SJSA1 (cell line): Measurements from ENCODE around the gene MAP3K12. TPM values are rescaled to one million over a fixed set of nuclear protein-coding genes. Genes with fewer than 3 reads are reported as not detected.
"Not testable (repeated sequence)": the region's sequence is repeated elsewhere in the genome, so short reads cannot be mapped to it uniquely, and the experiment has no call there.

ENCODE experiments used
- DNase-seq, 2 experiments: peaks; one replicate each; pipeline ENCODE4 v3.0.0-alpha.2; 2015 to 2020; ENCODE audit warnings: low spot score in 2 of 2, low read depth in 1 of 2
- H3K27ac ChIP-seq: fragments of 250-450 bp; sonication (Bioruptor Pico); 2 replicates; pipeline ENCODE4 v1.5.1; 2020; ENCODE audit warnings: mild to moderate bottlenecking, moderate library complexity
- H3K27me3 ChIP-seq: fragments of 250-450 bp; sonication (Bioruptor Pico); replicated peaks from 2 replicates; pipeline ENCODE4 v1.5.1; 2020; ENCODE audit warnings: mild to moderate bottlenecking, moderate library complexity
- H3K36me3 ChIP-seq: fragments of 250-450 bp; sonication (Bioruptor Pico); 2 replicates; pipeline ENCODE4 v1.5.1; 2020; ENCODE audit warnings: mild to moderate bottlenecking
- H3K4me1 ChIP-seq: fragments of 250-450 bp; sonication (Bioruptor Pico); replicated peaks from 2 replicates; pipeline ENCODE4 v1.6.1; 2021; ENCODE audit warnings: mild to moderate bottlenecking
- H3K4me3 ChIP-seq: fragments of 250-450 bp; sonication (Bioruptor Pico); 2 replicates; pipeline ENCODE4 v1.5.1; 2020; ENCODE audit warnings: mild to moderate bottlenecking
- H3K9me3 ChIP-seq: fragments of 250-450 bp; sonication (Bioruptor Pico); replicated peaks from 2 replicates; pipeline ENCODE4 v1.5.1; 2020; ENCODE audit warnings: mild to moderate bottlenecking
- total RNA-seq: library from RNA; depleted of rRNA; stranded (reverse); fragments of >200 nt; shearing (Covaris generic); gene quantifications from 2 replicates; pipeline ENCODE4 v1.2.3, GENCODE V29; 2014

The MAP3K12 gene
- total RNA-seq, 1 experiment from 2014 or later, result 6.7 TPM

DNA sequence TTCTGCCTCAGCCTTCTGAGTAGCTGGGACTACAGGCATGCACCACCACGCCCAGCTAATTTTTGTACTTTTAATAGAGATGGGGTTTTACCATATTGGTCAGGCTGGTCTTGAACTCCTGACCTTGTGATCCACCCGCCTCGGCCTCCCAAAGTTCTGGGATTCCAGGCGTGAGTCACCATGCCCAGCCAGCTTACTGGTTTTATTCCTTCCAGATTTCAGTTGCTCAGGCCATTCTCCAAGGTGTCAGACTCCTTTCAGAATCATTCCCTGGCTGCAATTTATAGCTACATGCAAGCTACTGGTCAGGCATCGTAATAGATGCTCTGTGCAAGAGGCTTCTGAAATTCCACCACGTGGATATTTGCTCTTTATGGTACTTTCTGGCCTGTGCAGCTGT lies 17.8 kb downstream of the MAP3K12 start:
- not testable (repeated sequence) for H3K4me3 ChIP-seq, H3K27ac ChIP-seq, H3K27me3 ChIP-seq, H3K9me3 ChIP-seq, DNase-seq, H3K4me1 ChIP-seq
- H3K36me3 ChIP-seq, result peaks cover 93% of the 10 kb centered on the region

DNA sequence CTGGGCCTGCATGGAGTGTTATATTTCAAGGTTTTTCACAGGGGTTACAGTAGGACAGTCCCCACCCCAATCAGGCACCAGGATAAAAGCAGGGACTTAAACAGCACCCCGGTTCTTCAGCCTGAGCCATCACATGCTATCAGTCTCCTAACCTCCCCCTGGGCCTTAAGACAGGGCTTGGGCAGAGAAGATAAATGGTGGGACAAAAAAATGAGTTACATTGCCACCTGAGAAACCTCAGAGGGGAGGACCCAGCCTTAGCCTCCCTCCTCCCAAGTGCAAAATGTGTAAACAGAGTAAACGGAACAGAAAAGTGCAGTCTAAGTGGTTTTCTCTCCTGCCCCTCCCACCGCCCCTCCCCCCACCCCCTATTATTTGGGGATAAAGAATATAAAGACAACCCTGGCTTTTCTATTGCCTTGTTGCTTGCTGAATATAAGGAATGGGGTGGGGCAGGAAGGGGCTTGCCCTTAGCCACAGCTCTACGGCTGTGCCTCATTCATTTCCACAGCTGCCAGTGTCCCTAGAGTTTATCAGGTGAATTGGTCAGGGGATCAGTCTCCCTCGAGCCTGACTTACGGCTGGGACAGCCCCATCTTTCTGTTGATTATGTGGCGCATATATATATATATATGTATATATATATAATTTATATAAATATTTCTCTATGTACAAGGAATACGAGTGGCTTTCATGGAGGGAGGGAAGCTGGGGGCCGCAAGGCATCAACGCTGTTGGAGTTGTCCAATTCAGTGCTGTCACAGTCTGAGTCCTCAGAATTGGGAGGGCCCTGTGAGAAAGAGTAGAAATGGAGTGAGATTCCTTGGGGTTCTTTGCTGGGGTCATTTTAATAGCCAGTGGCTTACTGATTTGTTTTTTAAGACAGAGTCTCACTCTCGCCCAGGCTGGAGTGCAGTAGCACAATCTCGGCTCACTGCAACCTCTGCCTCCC lies 18.5 kb downstream of the MAP3K12 start:
- Histone ChIP-seq H3K27me3 (no peaks in the 10 kb centered on the region), H3K36me3 (peaks cover 94% of the 10 kb centered on the region)

DNA sequence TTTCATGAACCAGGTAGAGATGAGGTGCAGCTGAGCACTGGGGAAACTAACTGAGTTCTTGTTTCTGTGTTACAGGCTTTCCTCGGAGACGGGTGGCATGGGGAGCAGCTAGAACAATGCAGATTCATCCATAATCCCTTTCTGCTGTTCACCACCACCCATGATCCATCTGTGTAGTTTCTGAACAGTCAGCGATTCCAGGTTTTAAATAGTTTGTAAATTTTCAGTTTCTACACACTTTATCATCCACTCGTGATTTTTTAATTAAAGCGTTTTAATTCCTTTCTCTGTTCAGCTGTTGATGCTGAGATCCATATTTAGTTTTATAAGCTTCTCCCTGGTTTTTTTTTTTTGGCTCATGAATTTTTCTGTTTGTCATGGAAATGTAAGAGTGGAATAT lies 19.9 kb downstream of the MAP3K12 start:
- Histone ChIP-seq H3K27ac (no peak overlapping the region), H3K9me3 (no peaks in the 10 kb centered on the region), H3K4me1 (peaks cover 9% of the 10 kb centered on the region; the same call in 1 of the 2 replicates), H3K27me3 (no peaks in the 10 kb centered on the region), H3K36me3 (peaks cover 94% of the 10 kb centered on the region), H3K4me3 (no peak overlapping the region)
- no peak for DNase-seq

More for the DNA sequence above, 18.5 kb downstream of the MAP3K12 start:
- H3K9me3 ChIP-seq, result no peaks in the 10 kb centered on the region
- no peak overlapping the region for H3K4me3 ChIP-seq
- H3K4me1 ChIP-seq, result peaks cover 9% of the 10 kb centered on the region; the same call in 1 of the 2 replicates
- DNase-seq, result no peak
- H3K27ac ChIP-seq, result no peak overlapping the region

DNA sequence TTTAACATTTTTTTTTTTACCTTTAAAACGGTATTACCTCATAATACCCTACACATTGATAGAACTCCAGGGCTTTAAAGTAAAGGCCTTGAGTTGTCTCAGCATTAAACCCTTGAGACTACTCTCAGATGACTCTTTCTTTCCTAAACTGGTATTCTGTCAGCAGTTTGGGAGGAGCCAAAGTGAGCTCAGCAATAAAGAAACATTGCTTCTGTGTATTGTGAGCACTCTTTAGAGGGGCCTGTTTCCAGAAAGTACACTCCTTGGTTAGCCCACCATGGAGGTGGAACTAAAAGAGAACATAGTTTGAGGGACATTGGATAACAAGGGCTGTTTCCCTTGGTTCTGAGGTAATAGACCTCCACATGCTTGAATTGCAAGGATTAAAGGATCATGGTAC lies 20.4 kb downstream of the MAP3K12 start:
- peaks cover 94% of the 10 kb centered on the region for H3K36me3 ChIP-seq

DNA sequence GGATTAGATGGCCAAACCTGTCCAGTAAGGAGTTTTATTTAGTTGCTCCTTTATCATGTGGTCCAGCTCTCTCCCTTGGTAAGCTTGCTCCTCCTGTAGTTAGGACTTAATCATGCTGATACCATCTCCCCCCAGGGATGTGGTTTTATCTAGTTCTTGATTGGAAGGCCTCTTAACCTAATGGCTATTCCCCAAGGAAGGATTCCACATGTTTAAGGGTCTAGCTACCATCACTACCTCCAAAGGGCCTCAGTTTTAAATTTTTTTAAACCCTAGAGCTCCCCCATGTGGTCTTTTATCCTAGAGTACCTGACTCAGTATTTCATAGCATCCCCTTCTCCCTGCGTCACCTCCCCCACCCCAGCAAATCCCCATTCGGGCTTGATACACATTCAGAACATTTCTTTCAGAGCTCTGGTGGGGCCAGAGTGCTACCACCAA lies 22.5 kb downstream of the MAP3K12 start:
- Histone ChIP-seq H3K36me3 (peaks cover 94% of the 10 kb centered on the region), H3K4me1 (peaks cover 9% of the 10 kb centered on the region; the same call in 1 of the 2 replicates), H3K27ac (no peak overlapping the region), H3K4me3 (no peak overlapping the region), H3K9me3 (no peaks in the 10 kb centered on the region), H3K27me3 (no peaks in the 10 kb centered on the region)
- DNase-seq, result peak in 1 of 2 experiments; percentile 33

More for the DNA sequence above, 20.4 kb downstream of the MAP3K12 start:
- DNase-seq, result no peak
- Histone ChIP-seq H3K27ac (no peak overlapping the region), H3K27me3 (no peaks in the 10 kb centered on the region), H3K9me3 (no peaks in the 10 kb centered on the region), H3K4me3 (no peak overlapping the region), H3K4me1 (peaks cover 9% of the 10 kb centered on the region; the same call in 1 of the 2 replicates)

DNA sequence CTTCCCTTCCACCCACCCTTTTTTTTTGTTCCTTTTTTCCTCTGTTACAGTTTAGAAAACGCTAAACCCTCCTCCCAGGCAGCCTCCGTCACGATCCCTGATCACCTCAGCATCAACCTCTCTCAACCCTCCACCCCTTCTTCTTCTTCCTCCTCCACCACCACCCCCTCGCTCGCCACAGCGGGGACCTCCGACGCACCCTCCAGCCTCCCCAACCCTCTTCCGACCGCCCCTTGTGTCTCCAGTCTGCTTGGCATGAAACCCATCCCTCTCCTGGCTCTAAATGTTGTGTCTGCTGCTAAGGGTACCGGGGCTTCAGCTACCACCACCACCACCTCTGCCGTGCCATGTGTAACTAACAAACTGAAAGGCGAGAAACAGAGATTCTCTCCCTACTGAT lies 24.4 kb downstream of the MAP3K12 start:
- no peak overlapping the region for H3K27ac ChIP-seq
- peaks cover 97% of the 10 kb centered on the region for H3K36me3 ChIP-seq
- H3K4me1 ChIP-seq, result no peaks in the 10 kb centered on the region
- no peaks in the 10 kb centered on the region for H3K27me3 ChIP-seq
- DNase-seq, result peak in 1 of 2 experiments; percentile 36
- H3K9me3 ChIP-seq, result no peaks in the 10 kb centered on the region
- H3K4me3 ChIP-seq, result no peak overlapping the region

DNA sequence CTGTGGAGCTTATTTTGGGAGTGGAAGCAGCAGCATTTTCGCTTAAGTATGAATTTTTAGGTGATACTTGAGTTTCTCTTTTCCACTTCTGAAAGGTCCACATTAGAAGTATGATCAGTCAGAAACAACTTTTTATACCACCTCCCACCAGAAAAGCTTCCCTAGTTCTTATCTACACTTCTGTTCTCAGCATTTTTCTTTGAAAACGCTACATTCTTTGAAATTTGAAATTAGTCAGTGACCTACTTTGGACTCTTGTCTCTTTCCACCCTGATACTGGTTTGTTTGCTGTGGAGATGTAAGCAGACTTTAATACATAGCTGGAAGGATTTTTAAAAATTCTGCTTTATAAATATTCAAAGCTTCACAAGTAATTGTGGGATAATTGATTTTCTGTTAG lies 25.2 kb downstream of the MAP3K12 start:
- no peak for DNase-seq
- Histone ChIP-seq H3K4me1 (no peaks in the 10 kb centered on the region), H3K9me3 (no peaks in the 10 kb centered on the region), H3K27ac (no peak overlapping the region), H3K4me3 (no peak overlapping the region), H3K27me3 (no peaks in the 10 kb centered on the region), H3K36me3 (peaks cover 99% of the 10 kb centered on the region)

DNA sequence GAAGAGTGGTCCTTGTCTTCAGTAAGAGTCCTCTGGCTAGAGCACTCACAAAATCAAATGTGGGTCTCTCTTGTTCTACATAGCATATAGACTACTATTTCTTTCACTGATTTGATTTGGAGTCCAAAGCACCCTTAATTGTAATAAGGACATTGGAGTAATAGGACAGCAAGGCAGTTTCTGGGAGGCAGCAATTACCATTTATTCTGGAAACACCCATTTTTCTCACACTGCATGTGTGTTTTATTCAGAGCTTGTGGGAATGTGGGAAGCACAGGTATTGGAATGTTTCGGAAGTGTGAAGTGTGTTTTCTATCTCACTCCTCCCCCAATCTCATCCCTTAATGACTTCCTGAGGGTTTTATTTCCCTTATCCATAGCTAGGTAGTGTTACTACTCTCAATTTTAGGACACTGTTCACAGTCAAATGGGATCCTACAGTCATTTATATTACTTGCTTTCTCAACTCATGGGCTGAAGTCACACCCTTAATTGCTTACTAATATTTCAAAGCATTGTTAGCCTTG lies 27.1 kb downstream of the MAP3K12 start:
- Histone ChIP-seq H3K9me3 (no peaks in the 10 kb centered on the region), H3K4me1 (no peaks in the 10 kb centered on the region), H3K36me3 (peaks cover 99% of the 10 kb centered on the region), H3K27ac (no peak overlapping the region), H3K4me3 (no peak overlapping the region), H3K27me3 (no peaks in the 10 kb centered on the region)
- no peak for DNase-seq

DNA sequence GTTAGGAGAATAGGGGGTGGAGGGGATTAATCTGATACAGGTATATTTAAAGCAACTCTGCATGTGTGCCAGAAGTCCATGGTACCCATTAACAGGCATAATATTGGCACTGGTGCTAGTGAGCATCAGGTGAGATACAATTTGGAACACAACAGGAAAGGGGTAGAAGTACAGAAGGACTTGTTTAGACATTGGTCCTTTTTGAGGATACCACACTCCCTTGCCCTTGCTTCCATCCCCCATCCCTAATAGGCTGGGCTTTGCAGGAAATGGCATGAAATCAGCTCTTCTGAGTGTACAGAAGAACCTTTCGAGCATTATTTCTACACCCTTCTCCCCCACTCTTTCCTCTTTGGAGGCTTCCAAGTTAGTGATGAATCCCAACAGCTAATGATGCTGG lies 31.0 kb downstream of the MAP3K12 start:
- Histone ChIP-seq H3K9me3 (no peaks in the 10 kb centered on the region), H3K4me1 (no peaks in the 10 kb centered on the region), H3K27me3 (no peaks in the 10 kb centered on the region), H3K4me3 (no peak overlapping the region), H3K36me3 (peaks cover 97% of the 10 kb centered on the region), H3K27ac (no peak overlapping the region)
- DNase-seq, result no peak

DNA sequence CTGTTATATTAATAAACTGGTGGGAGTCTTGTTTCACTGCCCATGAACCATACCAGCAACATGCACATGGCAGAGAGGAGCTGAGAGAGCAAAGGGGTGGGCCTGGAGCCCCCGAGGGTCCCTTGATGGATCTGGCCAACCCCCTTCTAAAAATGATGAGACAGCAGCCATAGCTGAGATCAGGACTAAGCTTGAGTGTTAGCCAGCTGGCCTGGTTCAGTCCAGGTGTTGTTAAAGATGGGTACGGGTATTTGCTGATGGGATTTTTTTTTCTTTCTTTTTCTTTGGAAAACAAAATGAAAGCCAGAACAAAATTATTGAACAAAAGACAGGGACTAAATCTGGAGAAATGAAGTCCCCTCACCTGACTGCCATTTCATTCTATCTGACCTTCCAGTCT lies 31.4 kb downstream of the MAP3K12 start:
- no peak for DNase-seq
- Histone ChIP-seq H3K4me1 (no peaks in the 10 kb centered on the region), H3K36me3 (peaks cover 97% of the 10 kb centered on the region), H3K27ac (no peak overlapping the region), H3K27me3 (no peaks in the 10 kb centered on the region), H3K9me3 (no peaks in the 10 kb centered on the region), H3K4me3 (no peak overlapping the region)

DNA sequence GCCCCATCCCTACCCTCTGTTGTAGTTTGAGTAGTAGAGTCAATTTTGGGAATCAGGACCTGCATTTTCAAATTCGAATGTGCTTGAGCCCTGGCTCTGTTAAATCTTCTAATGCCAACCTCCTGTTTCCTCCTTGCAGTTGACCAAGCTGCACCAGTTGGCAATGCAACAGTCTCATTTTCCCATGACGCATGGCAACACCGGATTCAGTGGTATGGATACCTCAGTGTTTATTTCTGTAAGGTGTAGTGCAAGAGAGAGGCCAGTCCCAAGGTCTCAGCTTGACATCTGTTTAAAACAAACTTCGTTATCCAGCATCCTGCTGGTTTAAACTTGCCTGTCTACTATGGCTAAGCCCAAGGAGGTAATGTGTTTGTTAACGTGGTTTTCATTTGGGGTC lies 32.2 kb downstream of the MAP3K12 start:
- no peaks in the 10 kb centered on the region for H3K27me3 ChIP-seq
- no peaks in the 10 kb centered on the region for H3K9me3 ChIP-seq
- H3K27ac ChIP-seq, result no peak overlapping the region
- H3K4me3 ChIP-seq, result no peak overlapping the region
- no peak for DNase-seq
- H3K4me1 ChIP-seq, result no peaks in the 10 kb centered on the region
- H3K36me3 ChIP-seq, result peaks cover 97% of the 10 kb centered on the region

DNA sequence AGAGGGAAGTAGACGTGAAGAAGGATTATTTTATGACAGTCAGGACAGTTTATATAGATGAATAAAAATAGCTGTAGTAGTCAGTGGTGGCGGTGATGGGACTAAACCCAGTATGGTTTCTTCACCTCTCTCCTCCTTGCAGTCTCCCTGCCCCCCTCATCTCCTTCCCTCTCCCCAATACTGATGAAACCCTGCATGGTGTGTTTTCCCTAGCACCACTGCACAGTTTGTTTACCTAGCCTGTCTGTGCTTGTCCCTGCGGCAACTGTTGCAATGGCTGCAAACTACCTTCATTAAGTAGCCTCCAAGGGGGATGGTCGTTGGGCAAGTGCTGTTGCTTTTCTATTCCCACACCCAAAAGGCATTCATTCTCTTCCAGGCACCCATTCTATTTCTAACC lies 32.6 kb downstream of the MAP3K12 start:
- DNase-seq, result no peak
- H3K4me3 ChIP-seq, result no peak overlapping the region
- no peak overlapping the region for H3K27ac ChIP-seq
- H3K27me3 ChIP-seq, result no peaks in the 10 kb centered on the region
- H3K4me1 ChIP-seq, result no peaks in the 10 kb centered on the region
- no peaks in the 10 kb centered on the region for H3K9me3 ChIP-seq
- peaks cover 97% of the 10 kb centered on the region for H3K36me3 ChIP-seq

DNA sequence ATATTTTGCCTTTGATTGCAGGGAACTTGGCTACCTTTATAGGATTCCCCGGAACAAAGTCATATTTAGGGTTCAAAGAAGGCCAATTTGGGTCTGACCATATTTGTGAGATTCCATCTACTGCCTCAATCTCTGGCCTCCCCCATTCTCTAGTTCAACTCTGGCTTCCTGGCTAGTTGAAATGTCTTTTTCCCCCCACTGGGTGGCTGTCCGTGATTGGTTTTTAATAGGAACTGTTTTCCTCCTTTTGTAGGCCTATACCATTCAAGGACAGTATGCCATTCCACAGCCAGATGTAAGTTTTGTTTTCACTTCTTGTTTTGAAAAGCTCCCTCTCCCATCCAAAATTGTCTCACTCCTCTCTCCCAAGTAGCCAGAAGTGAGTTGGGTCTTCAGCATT lies 33.6 kb downstream of the MAP3K12 start:
- Histone ChIP-seq H3K9me3 (no peaks in the 10 kb centered on the region), H3K27me3 (no peaks in the 10 kb centered on the region), H3K4me1 (no peaks in the 10 kb centered on the region), H3K4me3 (no peak overlapping the region), H3K27ac (no peak overlapping the region), H3K36me3 (peaks cover 97% of the 10 kb centered on the region)
- no peak for DNase-seq

DNA sequence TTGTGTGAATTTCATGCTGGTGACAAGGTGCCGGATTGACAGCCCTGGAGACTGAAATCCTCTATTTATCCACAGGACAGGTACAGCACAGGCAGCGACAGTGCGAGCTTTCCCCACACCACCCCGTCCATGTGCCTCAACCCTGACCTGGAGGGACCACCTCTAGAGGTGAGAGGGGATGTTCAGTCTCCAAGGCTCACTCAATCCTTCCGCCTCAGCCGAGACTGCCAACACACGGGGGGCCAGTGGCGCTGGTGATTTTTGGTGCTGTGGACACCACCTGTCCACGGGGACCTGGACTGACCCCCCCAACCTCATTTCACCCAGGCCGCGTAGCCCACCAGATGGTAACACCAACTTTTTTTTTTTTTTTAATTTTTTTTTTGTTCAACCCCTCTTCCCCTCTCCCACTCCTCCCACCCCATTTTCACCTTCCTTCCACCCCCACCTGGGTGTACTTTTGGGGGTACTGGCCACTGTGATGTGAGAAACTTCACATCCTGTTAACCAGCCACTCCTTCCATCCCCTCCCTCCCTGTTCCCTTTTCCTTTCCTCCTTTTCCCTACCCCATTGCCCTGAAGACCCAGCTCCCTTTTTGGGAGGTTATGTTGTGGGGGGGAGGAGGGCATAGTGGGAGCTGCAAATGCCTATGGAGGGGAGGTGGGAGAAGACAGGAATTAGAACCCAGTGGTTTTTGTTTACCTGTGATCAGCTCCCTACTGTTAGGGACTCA lies 34.4 kb downstream of the MAP3K12 start:
- no peaks in the 10 kb centered on the region for H3K27me3 ChIP-seq
- DNase-seq, result no peak
- H3K4me1 ChIP-seq, result no peaks in the 10 kb centered on the region
- H3K4me3 ChIP-seq, result no peak overlapping the region
- H3K9me3 ChIP-seq, result no peaks in the 10 kb centered on the region
- H3K27ac ChIP-seq, result no peak overlapping the region
- peaks cover 98% of the 10 kb centered on the region for H3K36me3 ChIP-seq
